Right lobe of liver (tissue), 6 donors: ENCODE data around the gene TMC8. TPM values are rescaled to one million over a fixed set of nuclear protein-coding genes. Genes with fewer than 3 reads are reported as not detected.

Source experiments
- ATAC-seq, 4 donors: fragments of 200-7000 bp; cut with Tn5 transposase; one replicate each; pipeline ENCODE4 v1.9.1; 2020; ENCODE audit warnings: mild to moderate bottlenecking in 4 of 4, moderate library complexity in 4 of 4
- DNase-seq, 3 donors: peaks; one replicate each; pipeline ENCODE4 v3.0.0-alpha.2; 2020
- H3K27ac ChIP-seq, 3 donors: fragments of 200-600 bp; one replicate each; pipeline ENCODE4 v1.8.0; 2022
- H3K27me3 ChIP-seq, 2 donors: fragments of 200-600 bp; one replicate each; pipeline ENCODE4 v1.8.0; 2022
- H3K36me3 ChIP-seq, 4 donors: fragments of 200-600 bp; sonication (generic) in 1 of 4; one replicate each; pipeline versions ENCODE4 v1.5.1 to v1.8.0; 2017 to 2022; ENCODE audit warnings: control low read depth in 1 of 4
- H3K4me1 ChIP-seq, 4 donors: fragments of 200-600 bp; sonication (generic) in 1 of 4; one replicate each; pipeline versions ENCODE4 v1.5.1 to v1.8.0; 2017 to 2022; ENCODE audit warnings: control low read depth in 1 of 4
- H3K4me3 ChIP-seq, 3 donors: fragments of 200-600 bp; one replicate each; pipeline ENCODE4 v1.8.0; 2022
- H3K9me3 ChIP-seq, 4 donors: fragments of 200-600 bp; sonication (generic) in 1 of 4; one replicate each; pipeline versions ENCODE4 v1.5.1 to v1.8.0; 2017 to 2022; ENCODE audit warnings: control low read depth in 1 of 4
- CTCF ChIP-seq, 4 donors: fragments of 200-600 bp in 3 of 4; fragments of 450-650 bp in 1 of 4; IDR thresholded peaks; one replicate each; pipeline versions ENCODE4 v1.5.1 to v1.8.0; 2016 to 2022; ENCODE audit warnings: antibody characterized with exemption in 4 of 4, mild to moderate bottlenecking in 2 of 4
- POLR2A ChIP-seq: fragments of 450-650 bp; IDR thresholded peaks from one replicate; pipeline ENCODE4 v1.6.1; 2017; ENCODE audit warnings: antibody characterized with exemption, mild to moderate bottlenecking
- WGBS: methylation state at CpG from one replicate; pipeline ENCODE4 v1.1.6; 2018; ENCODE audit warnings: low coverage, low lambda C conversion rate; ENCODE audit not compliant: insufficient coverage; ENCODE audit errors: missing lambda C conversion rate; 5-methylcytosine and 5-hydroxymethylcytosine counted together
- intact Hi-C, 2 donors: fragments of 100-400 bp; cut with DNase I; formaldehyde crosslinking; loops; one replicate each; pipeline versions ENCODE4 v1.11.2 to v1.14.1; 2022
- total RNA-seq, 6 experiments: library from RNA; depleted of rRNA in 2 of 6; stranded (reverse); fragments of >200 nt in 2 of 6; fragmentation: NEBNext Ultra II Directional in 3 of 6; extraction: Animal tissue kit (Norgen Biotek cat#: 25700) in 3 of 6; gene quantifications; one replicate each; pipeline versions ENCODE4 v1.1.0 to v1.2.4, GENCODE V29; 2016 to 2023
- donor health status: DM: no; HTN: yes; CAD: no.
- donor health status: DM: no; HTN: no; CAD: no.
- donor health status: DM: no; HTN: no; CAD: no.
- donor health status: DM: no; HTN: yes; CAD: no.
- donor health status: DM: no; HTN: yes; CAD: no.

The TMC8 gene
- total RNA-seq, 6 experiments from 2014 or later, result 2.4 to 7.2 (median 4.8) TPM

- Histone ChIP-seq H3K36me3 (peaks cover 0 to 1% (median 0%) of the 10 kb centered on the region in 4 donors), H3K27ac (no peak overlapping the region), H3K27me3 (no peaks in the 10 kb centered on the region), H3K4me1 (peaks cover 0 to 7% (median 0%) of the 10 kb centered on the region in 4 donors), H3K4me3 (no peak overlapping the region), H3K9me3 (no peaks in the 10 kb centered on the region)
- TF ChIP-seq POLR2A, result no peak
- TF ChIP-seq CTCF (IDR thresholded peaks at IDR 0.05), result no peak
- no peak for ATAC-seq
- 62% methylated on average over 3 of the region's 6 CpGs for WGBS
- intact Hi-C loops, result loop anchor here in 1 of 2 donors (5.0 kb wide), 1 partner anchor 54 kb away; no protein-coding TSS in a partner anchor
- DNase-seq, result no peak
Observed at GRCh38 chr17:78166416-78166815, 35.8 kb downstream of the TMC8 start.

- Histone ChIP-seq H3K27me3 (no peaks in the 10 kb centered on the region), H3K4me1 (peaks cover 0 to 7% (median 0%) of the 10 kb centered on the region in 4 donors), H3K36me3 (peaks cover 0 to 9% (median 4%) of the 10 kb centered on the region in 4 donors), H3K9me3 (no peaks in the 10 kb centered on the region), H3K4me3 (peak within 1 kb of the TSS; percentile 38 to 79 (median 66)), H3K27ac (peak within 1 kb of the TSS; percentile 57 to 67 (median 62))
- intact Hi-C loops, result loop anchor here in 1 of 2 donors (5.0 kb wide), 1 partner anchor 56 kb away; no protein-coding TSS in a partner anchor
- peak; percentile 78 to 94 (median 84) for ATAC-seq
- no CpG with 5 or more reads among the region's 84 CpGs for WGBS
- DNase-seq, result peak; percentile 90 to 92 (median 91)
- TF ChIP-seq CTCF (IDR thresholded peaks at IDR 0.05) (peak in 2 of 4 donors; percentile 5 to 7), POLR2A (peak; percentile 89)
Observed at GRCh38 chr17:78168242-78168902, 37.8 kb downstream of the TMC8 start, which contains the start of gene SYNGR2. Gene SYNGR2, plus strand, starts transcription at chr17:78168581. Its CDS starts 36 bp downstream, at chr17:78168617.

DNA sequence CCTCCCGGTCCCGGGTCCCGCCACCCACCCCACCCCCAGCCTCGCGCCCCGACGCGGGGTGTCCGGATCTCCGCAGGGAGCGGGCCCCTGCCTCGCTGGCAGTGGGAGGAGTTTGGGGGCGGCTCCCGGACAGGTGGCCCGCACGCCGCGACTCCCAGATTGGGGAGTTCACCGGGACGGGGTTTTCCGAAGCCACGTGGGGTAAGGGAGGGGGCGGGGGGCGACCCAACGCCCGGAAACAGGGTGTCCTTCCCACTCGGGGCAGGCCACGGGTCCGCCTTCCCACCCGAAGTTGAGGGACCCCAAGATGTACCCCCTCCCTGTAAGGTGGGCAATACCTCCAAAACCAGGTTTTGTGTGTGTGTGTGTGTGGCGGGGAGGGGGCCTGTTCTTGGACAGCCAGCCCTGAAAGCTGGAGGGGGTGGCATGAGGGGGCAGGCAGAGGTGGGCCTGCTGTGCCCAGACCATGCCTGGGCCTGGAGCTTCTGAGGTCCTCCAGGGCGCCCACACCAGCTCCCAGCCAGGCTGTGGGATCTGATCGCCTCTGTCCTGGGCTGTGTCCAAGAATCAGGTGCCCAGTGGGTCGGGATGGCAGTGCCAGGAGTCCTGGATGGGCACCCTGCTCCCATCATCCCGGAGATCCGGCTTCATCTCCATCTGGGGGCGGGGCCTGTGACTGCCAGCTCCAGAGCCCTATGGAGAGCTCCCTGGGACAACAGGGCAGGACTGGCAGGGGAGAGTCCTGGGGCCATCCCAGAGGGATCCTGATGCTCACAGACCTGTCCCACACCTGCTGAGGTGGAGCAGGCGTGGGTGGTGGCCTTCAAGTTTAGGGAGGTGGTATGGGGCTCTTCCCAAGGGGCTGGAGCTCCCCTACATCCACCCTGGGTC lies 38.6 kb downstream of the TMC8 start:
- peaks cover 0 to 9% (median 4%) of the 10 kb centered on the region in 4 donors for H3K36me3 ChIP-seq
- WGBS, result 20% methylated on average over 3 of the region's 38 CpGs
- peaks cover 0 to 13% (median under 1%) of the 10 kb centered on the region in 4 donors for H3K4me1 ChIP-seq
- no peaks in the 10 kb centered on the region for H3K9me3 ChIP-seq
- TF ChIP-seq POLR2A, result no peak
- no peak for TF ChIP-seq CTCF (IDR thresholded peaks at IDR 0.05)
- peak overlapping the region in 2 of 3 donors; percentile 57 to 67 for H3K27ac ChIP-seq
- DNase-seq (peak; percentile 74 to 81 (median 75)), ATAC-seq (peak; percentile 42 to 60 (median 56))
- peak overlapping the region; percentile 38 to 79 (median 66) for H3K4me3 ChIP-seq
- H3K27me3 ChIP-seq, result no peaks in the 10 kb centered on the region
- intact Hi-C loops, result loop anchor here in 1 of 2 donors (5.0 kb wide), 1 partner anchor 57 kb away; no protein-coding TSS in a partner anchor
